Measurements from ENCODE around the gene ZNF766.
"Not testable (repeated sequence)": the region's sequence is repeated elsewhere in the genome, so short reads cannot be mapped to it uniquely, and the experiment has no call there.

Gene ZNF766

GRCh38 chr19:52275988-52276387 is 6.6 kb downstream of the ZNF766 start:
- DNase-seq (ENCODE audit: low spot score): no peak

GRCh38 chr19:52277471-52277870 is 8.1 kb downstream of the ZNF766 start:
- no peak for DNase-seq (ENCODE audit: low spot score)

- DNase-seq (ENCODE audit: low spot score): no peak
Measured at GRCh38 chr19:52286256-52286655, 16.9 kb downstream of the ZNF766 start.

- DNase-seq (ENCODE audit: low spot score): no peak
Measured at GRCh38 chr19:52291781-52292180, 22.4 kb downstream of the ZNF766 start.

- DNase-seq (ENCODE audit: low spot score): not testable (repeated sequence)
Measured at GRCh38 chr19:52292946-52293345, 23.6 kb downstream of the ZNF766 start.

GRCh38 chr19:52296400-52296772 is 27.0 kb downstream of the ZNF766 start:
- no peak for DNase-seq (ENCODE audit: low spot score)

- peak; percentile 53 for DNase-seq (ENCODE audit: low spot score)
Measured at GRCh38 chr19:52296773-52297600, 27.6 kb downstream of the ZNF766 start, which contains the start of gene ZNF480. Gene ZNF480, plus strand, starts transcription at chr19:52297169. Its CDS starts 3,244 bp downstream, at chr19:52300413.

- DNase-seq (ENCODE audit: low spot score): peak; percentile 1
Measured at GRCh38 chr19:52297601-52298364, 28.4 kb downstream of the ZNF766 start.

- peak; percentile 1 for DNase-seq (ENCODE audit: low spot score)
Measured at GRCh38 chr19:52307275-52307674, 37.9 kb downstream of the ZNF766 start.

- DNase-seq (ENCODE audit: low spot score): no peak
Measured at GRCh38 chr19:52322429-52322828, 53.0 kb downstream of the ZNF766 start.

- DNase-seq (ENCODE audit: low spot score): no peak
Measured at GRCh38 chr19:52331757-52332156, 62.4 kb downstream of the ZNF766 start.

GRCh38 chr19:52335768-52336116 is 66.4 kb downstream of the ZNF766 start:
- DNase-seq (ENCODE audit: low spot score): no peak

GRCh38 chr19:52336117-52336790 is 66.9 kb downstream of the ZNF766 start, which contains the start of gene ZNF610:
Gene ZNF610, plus strand, starts transcription at chr19:52336243. Its CDS starts 12,930 bp downstream, at chr19:52349173.
- peak; percentile 78 for DNase-seq (ENCODE audit: low spot score)

GRCh38 chr19:52336791-52337381 is 67.5 kb downstream of the ZNF766 start:
- DNase-seq (ENCODE audit: low spot score): peak; percentile 7

GRCh38 chr19:52339022-52339421 is 69.6 kb downstream of the ZNF766 start:
- DNase-seq (ENCODE audit: low spot score): not testable (repeated sequence)

GRCh38 chr19:52343548-52343947 is 74.2 kb downstream of the ZNF766 start:
- peak; percentile 58 for DNase-seq (ENCODE audit: low spot score)

- DNase-seq (ENCODE audit: low spot score): no peak
Measured at GRCh38 chr19:52345162-52345561, 75.8 kb downstream of the ZNF766 start.

All from SK-N-DZ (cell line).